ENCODE data around the gene TMEM156.
"Not testable (repeated sequence)": the region's sequence is repeated elsewhere in the genome, so short reads cannot be mapped to it uniquely, and the experiment has no call there.

TMEM156 gene

GRCh38 chr4:39043058-39043860, 11.1 kb upstream of the TMEM156 start:
- DNase-seq (ENCODE audit: low spot score): no peak

GRCh38 chr4:39042366-39042765, 10.2 kb upstream of the TMEM156 start:
- no peak for DNase-seq (ENCODE audit: low spot score)

- no peak for DNase-seq (ENCODE audit: low spot score)
These were observed 6.9 kb upstream of the TMEM156 start for GRCh38 chr4:39039108-39039507.

GRCh38 chr4:39037941-39038340, 5.7 kb upstream of the TMEM156 start:
- DNase-seq (ENCODE audit: low spot score): no peak

- DNase-seq (ENCODE audit: low spot score): no peak
These were observed 5.2 kb upstream of the TMEM156 start for GRCh38 chr4:39037491-39037825.

GRCh38 chr4:39036172-39036571, 4.0 kb upstream of the TMEM156 start:
- no peak for DNase-seq (ENCODE audit: low spot score)

GRCh38 chr4:39031590-39032020, 604 bp downstream of the TMEM156 start:
- not testable (repeated sequence) for DNase-seq (ENCODE audit: low spot score)

GRCh38 chr4:39030725-39031124, 1.5 kb downstream of the TMEM156 start:
- no peak for DNase-seq (ENCODE audit: low spot score)

- DNase-seq (ENCODE audit: low spot score): no peak
These were observed 2.2 kb downstream of the TMEM156 start for GRCh38 chr4:39029752-39030694.

GRCh38 chr4:39026096-39026495, 6.1 kb downstream of the TMEM156 start:
- DNase-seq (ENCODE audit: low spot score): no peak

- DNase-seq (ENCODE audit: low spot score): no peak
These were observed 6.6 kb downstream of the TMEM156 start for GRCh38 chr4:39025552-39026085.

- DNase-seq (ENCODE audit: low spot score): no peak
These were observed 7.8 kb downstream of the TMEM156 start for GRCh38 chr4:39024311-39024865.

GRCh38 chr4:39023059-39023458, 9.2 kb downstream of the TMEM156 start:
- DNase-seq (ENCODE audit: low spot score): no peak

- no peak for DNase-seq (ENCODE audit: low spot score)
These were observed 10.0 kb downstream of the TMEM156 start for GRCh38 chr4:39022241-39022640.

GRCh38 chr4:39021631-39022030, 10.6 kb downstream of the TMEM156 start:
- no peak for DNase-seq (ENCODE audit: low spot score)

- no peak for DNase-seq (ENCODE audit: low spot score)
These were observed 12.1 kb downstream of the TMEM156 start for GRCh38 chr4:39020130-39020529.

GRCh38 chr4:39014028-39014427, 18.2 kb downstream of the TMEM156 start:
- DNase-seq (ENCODE audit: low spot score): no peak

- no peak for DNase-seq (ENCODE audit: low spot score)
These were observed 27.5 kb downstream of the TMEM156 start for GRCh38 chr4:39004758-39005157.

- not testable (repeated sequence) for DNase-seq (ENCODE audit: low spot score)
These were observed 30.2 kb downstream of the TMEM156 start for GRCh38 chr4:39002058-39002457.

- DNase-seq (ENCODE audit: low spot score): no peak
These were observed 36.6 kb downstream of the TMEM156 start for GRCh38 chr4:38995660-38996005.

GRCh38 chr4:38994135-38994534, 38.1 kb downstream of the TMEM156 start:
- DNase-seq (ENCODE audit: low spot score): no peak

GRCh38 chr4:38993683-38994082, 38.5 kb downstream of the TMEM156 start:
- no peak for DNase-seq (ENCODE audit: low spot score)

GRCh38 chr4:38990241-38990640, 42.0 kb downstream of the TMEM156 start:
- DNase-seq (ENCODE audit: low spot score): no peak

All from D341Med (cell line).